Stimulated activated CD4-positive, alpha-beta T cell treated with anti-CD3 and anti-CD28 coated beads, Interleukin-4, amount 100 ng/mL, for 24 hours (primary cell): ENCODE measurements around the gene CCDC57.
"Not testable (repeated sequence)": the region's sequence is repeated elsewhere in the genome, so short reads cannot be mapped to it uniquely, and the experiment has no call there.

Source experiments
- DNase-seq: peaks from one replicate; pipeline ENCODE4 v3.0.0-alpha.2; 2020

Gene CCDC57

GRCh38 chr17:82200743-82201497 lies 11.7 kb downstream of the CCDC57 start:
- DNase-seq: peak; percentile 57

- no peak for DNase-seq
Measured at GRCh38 chr17:82200135-82200534, 12.5 kb downstream of the CCDC57 start.

- DNase-seq: no peak
Measured at GRCh38 chr17:82199496-82199895, 13.1 kb downstream of the CCDC57 start.

GRCh38 chr17:82198092-82198491 lies 14.6 kb downstream of the CCDC57 start:
- DNase-seq: no peak

GRCh38 chr17:82195675-82196672 lies 16.7 kb downstream of the CCDC57 start:
- no peak for DNase-seq

GRCh38 chr17:82194765-82195164 lies 17.9 kb downstream of the CCDC57 start:
- no peak for DNase-seq

GRCh38 chr17:82193520-82194220 lies 19.0 kb downstream of the CCDC57 start:
- no peak for DNase-seq

GRCh38 chr17:82193050-82193449 lies 19.6 kb downstream of the CCDC57 start:
- not testable (repeated sequence) for DNase-seq

- no peak for DNase-seq
Measured at GRCh38 chr17:82188001-82188961, 24.4 kb downstream of the CCDC57 start.

- no peak for DNase-seq
Measured at GRCh38 chr17:82187500-82187899, 25.1 kb downstream of the CCDC57 start.

- no peak for DNase-seq
Measured at GRCh38 chr17:82186221-82186620, 26.4 kb downstream of the CCDC57 start.

GRCh38 chr17:82184761-82185160 lies 27.9 kb downstream of the CCDC57 start:
- no peak for DNase-seq

GRCh38 chr17:82180776-82181528 lies 31.7 kb downstream of the CCDC57 start:
- DNase-seq: no peak

- DNase-seq: no peak
Measured at GRCh38 chr17:82179946-82180475, 32.6 kb downstream of the CCDC57 start.

- DNase-seq: no peak
Measured at GRCh38 chr17:82179412-82179811, 33.2 kb downstream of the CCDC57 start.

- no peak for DNase-seq
Measured at GRCh38 chr17:82178499-82179261, 34.0 kb downstream of the CCDC57 start.

- DNase-seq: no peak
Measured at GRCh38 chr17:82177761-82178498, 34.7 kb downstream of the CCDC57 start.

- no peak for DNase-seq
Measured at GRCh38 chr17:82177276-82177675, 35.4 kb downstream of the CCDC57 start.

- no peak for DNase-seq
Measured at GRCh38 chr17:82175951-82176350, 36.7 kb downstream of the CCDC57 start.
